Uterus (tissue), 4 donors: Measurements from ENCODE around the gene TMEM165. TPM values are rescaled to one million over a fixed set of nuclear protein-coding genes. Genes with fewer than 3 reads are reported as not detected.
A peak's percentile ranks its signal among the peaks of the same experiment; 100 is the strongest.

Experiments used
- DNase-seq, 2 donors: peaks; one replicate each; pipeline ENCODE4 v3.0.0-alpha.2; 2019 to 2020
- H3K27ac ChIP-seq, 2 donors: fragments of 200-600 bp; sonication (generic); 1 replicate in 1 of 2; 2 replicates in 1 of 2; pipeline ENCODE4 v1.5.1; 2016 to 2018
- H3K27me3 ChIP-seq, 2 donors: fragments of 200-600 bp; sonication (generic); one replicate each; pipeline ENCODE4 v1.5.1; 2018 to 2019; ENCODE audit warnings: control low read depth in 1 of 2
- H3K36me3 ChIP-seq, 2 donors: fragments of 200-600 bp; sonication (generic); one replicate each; pipeline ENCODE4 v1.5.1; 2019; ENCODE audit warnings: control low read depth in 1 of 2
- H3K4me1 ChIP-seq, 2 donors: fragments of 200-600 bp; sonication (generic); one replicate each; pipeline ENCODE4 v1.5.1; 2018 to 2019; ENCODE audit warnings: control low read depth in 1 of 2
- H3K4me3 ChIP-seq, 2 donors: fragments of 200-600 bp; sonication (generic); 1 replicate in 1 of 2; 2 replicates in 1 of 2; pipeline ENCODE4 v1.5.1; 2018 to 2019; ENCODE audit warnings: mild to moderate bottlenecking in 1 of 2
- H3K9me3 ChIP-seq, 2 donors: fragments of 200-600 bp; sonication (generic); one replicate each; pipeline ENCODE4 v1.5.1; 2019; ENCODE audit warnings: control low read depth in 1 of 2
- POLR2A ChIP-seq, 2 donors: fragments of 450-650 bp; IDR thresholded peaks; one replicate each; pipeline ENCODE4 v1.6.1; 2016; ENCODE audit warnings: antibody characterized with exemption in 2 of 2, mild to moderate bottlenecking in 1 of 2, moderate library complexity in 1 of 2
- intact Hi-C: fragments of 100-400 bp; cut with DNase I; formaldehyde crosslinking; loops from one replicate; pipeline ENCODE4 v1.15.1; 2023; ENCODE audit warnings: low total_unique reads
- total RNA-seq, 4 donors: library from RNA; depleted of rRNA in 3 of 4; stranded (reverse); fragments of >200 nt in 3 of 4; gene quantifications; one replicate each; pipeline versions ENCODE4 v1.1.0 to v1.2.4, GENCODE V29; 2014 to 2023
- TF ChIP-seq, protein P1 (sequence below), 4 experiments: fragments of 200-600 bp in 2 of 4; fragments of 450-650 bp in 2 of 4; sonication (generic) in 2 of 4; IDR thresholded peaks; one replicate each; pipeline ENCODE4 v1.5.1; 2016 to 2019; ENCODE audit warnings: antibody characterized with exemption in 4 of 4, mild to moderate bottlenecking in 2 of 4, moderate library complexity in 1 of 4
- donor health status: DM: yes; HTN: yes; CAD: no.

Gene TMEM165
- total RNA-seq, 4 donors from 2014 or later: 123 to 191 (median 145) TPM

DNA sequence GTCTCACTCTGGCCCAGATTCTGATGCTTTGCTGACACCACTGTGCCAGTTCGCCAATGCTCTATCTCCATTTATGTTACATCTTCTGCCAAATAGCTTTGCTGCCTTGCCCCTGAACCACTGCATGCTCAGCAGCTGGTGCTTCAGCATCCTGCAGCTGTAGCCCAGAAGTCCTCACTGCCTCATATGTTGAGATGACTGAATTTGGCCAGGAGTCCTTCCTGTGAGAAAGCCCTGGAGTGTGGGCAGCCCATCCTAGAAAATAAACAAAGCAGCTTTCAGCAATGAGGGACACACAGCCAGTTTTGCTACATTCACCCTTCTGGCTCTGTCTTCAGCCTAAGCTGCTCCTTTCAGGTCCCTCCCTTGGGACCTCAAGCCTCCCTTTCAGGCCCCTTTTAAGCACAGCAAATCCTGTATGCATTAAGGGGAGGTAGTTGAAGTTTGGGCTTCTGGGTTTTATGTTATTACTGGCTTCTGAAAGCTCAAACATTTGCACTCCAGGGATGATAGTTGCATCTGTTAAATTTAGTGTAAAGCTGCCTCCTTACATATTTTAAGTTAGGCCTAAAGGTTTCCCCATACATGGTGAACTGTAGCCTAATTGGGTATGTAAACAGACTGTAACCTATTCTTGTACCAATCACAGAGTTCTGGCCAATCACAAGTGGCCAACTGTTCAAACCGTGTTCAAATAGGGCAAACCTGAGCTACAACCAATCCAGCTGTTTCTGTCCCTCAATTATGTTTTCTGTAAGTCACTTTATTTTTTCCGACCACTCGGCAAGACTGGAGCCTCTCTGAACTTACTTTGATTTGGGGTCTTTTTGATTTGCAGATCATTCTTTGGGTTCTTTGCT, 2.1 kb upstream of the TMEM165 start:
- Histone ChIP-seq H3K27ac (no peak overlapping the region), H3K27me3 (no peaks in the 10 kb centered on the region), H3K36me3 (no peaks in the 10 kb centered on the region), H3K4me1 (peaks cover 0 to 6% of the 10 kb centered on the region in 2 donors), H3K4me3 (no peak overlapping the region), H3K9me3 (no peaks in the 10 kb centered on the region)
- TF ChIP-seq POLR2A (IDR thresholded peaks at IDR 0.05): no peak
- TF ChIP-seq, protein P1, sequence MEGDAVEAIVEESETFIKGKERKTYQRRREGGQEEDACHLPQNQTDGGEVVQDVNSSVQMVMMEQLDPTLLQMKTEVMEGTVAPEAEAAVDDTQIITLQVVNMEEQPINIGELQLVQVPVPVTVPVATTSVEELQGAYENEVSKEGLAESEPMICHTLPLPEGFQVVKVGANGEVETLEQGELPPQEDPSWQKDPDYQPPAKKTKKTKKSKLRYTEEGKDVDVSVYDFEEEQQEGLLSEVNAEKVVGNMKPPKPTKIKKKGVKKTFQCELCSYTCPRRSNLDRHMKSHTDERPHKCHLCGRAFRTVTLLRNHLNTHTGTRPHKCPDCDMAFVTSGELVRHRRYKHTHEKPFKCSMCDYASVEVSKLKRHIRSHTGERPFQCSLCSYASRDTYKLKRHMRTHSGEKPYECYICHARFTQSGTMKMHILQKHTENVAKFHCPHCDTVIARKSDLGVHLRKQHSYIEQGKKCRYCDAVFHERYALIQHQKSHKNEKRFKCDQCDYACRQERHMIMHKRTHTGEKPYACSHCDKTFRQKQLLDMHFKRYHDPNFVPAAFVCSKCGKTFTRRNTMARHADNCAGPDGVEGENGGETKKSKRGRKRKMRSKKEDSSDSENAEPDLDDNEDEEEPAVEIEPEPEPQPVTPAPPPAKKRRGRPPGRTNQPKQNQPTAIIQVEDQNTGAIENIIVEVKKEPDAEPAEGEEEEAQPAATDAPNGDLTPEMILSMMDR (IDR thresholded peaks at IDR 0.05): no peak
- intact Hi-C loops: no loop called here
- DNase-seq: no peak

DNA sequence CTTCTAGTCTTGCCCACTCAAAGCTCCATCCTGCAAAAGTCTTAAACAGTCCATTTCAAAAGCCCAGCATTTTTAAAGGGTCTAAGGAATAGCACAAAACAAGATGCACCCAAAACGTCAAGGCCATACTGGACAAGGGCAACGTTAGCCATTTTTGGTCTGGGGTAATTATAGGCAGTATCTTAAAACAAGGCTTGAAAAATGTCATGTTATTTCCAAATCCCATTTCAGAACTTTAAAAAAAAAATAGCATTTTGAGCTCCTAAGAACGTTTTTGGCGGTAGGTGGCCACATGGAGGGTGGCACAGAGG, 584 bp upstream of the TMEM165 start:
- TF ChIP-seq POLR2A (IDR thresholded peaks at IDR 0.05): no peak
- TF ChIP-seq, protein P1 (IDR thresholded peaks at IDR 0.05): peak in 1 of 4 experiments; percentile 9
- no peaks in the 10 kb centered on the region for H3K36me3 ChIP-seq
- H3K27me3 ChIP-seq: no peaks in the 10 kb centered on the region
- H3K9me3 ChIP-seq: no peaks in the 10 kb centered on the region
- intact Hi-C loops: no loop called here
- H3K4me3 ChIP-seq: peak overlapping the region; percentile 61 to 84
- H3K27ac ChIP-seq: peak overlapping the region; percentile 93 to 98
- peaks cover 0 to 6% of the 10 kb centered on the region in 2 donors for H3K4me1 ChIP-seq
- DNase-seq: no peak

DNA sequence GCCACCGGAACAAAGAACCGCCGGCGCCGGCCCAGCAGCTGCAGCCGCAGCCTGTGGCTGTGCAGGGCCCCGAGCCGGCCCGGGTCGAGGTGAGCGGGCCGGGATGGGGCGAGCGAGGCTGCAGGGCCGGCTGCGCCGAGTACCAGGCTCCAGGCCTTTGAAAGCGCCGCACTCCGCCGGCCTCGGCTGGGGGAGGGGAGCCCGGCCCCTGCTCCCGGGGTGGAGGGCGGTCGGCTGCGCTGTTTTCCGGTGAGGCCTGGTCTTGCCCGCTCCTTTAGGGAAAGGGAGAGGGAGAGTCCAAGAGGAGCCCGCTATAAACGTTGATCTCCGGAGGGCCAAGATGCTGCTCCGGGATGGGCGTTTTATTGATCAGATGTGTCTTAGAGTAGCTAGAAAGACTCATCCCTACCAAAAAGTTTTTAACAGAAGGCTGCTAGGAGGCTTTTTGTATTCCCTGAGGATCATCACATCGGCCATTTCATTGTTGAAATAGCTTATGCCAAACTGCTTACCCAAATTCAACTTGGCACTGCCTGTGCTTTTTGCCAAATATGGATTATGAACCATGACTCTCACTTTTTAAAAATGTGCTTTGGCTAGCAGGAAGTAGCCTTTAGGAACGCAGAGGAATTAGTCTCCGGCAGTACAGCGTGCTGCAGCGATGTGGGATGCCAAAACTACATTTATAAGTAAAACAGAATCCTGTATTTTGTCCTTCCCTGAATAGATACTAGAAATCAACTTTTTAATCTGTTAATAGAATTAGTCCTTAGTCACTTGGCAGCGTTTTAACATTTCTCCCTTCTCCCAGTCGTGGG, 760 bp downstream of the TMEM165 start:
- Histone ChIP-seq H3K27ac (peak overlapping the region; percentile 93 to 98), H3K4me3 (peak overlapping the region; percentile 61 to 84), H3K36me3 (no peaks in the 10 kb centered on the region), H3K27me3 (no peaks in the 10 kb centered on the region), H3K4me1 (peaks cover 0 to 6% of the 10 kb centered on the region in 2 donors), H3K9me3 (no peaks in the 10 kb centered on the region)
- intact Hi-C loops: no loop called here
- TF ChIP-seq, protein P1 (IDR thresholded peaks at IDR 0.05): no peak
- TF ChIP-seq POLR2A (IDR thresholded peaks at IDR 0.05): no peak
- peak; percentile 55 to 56 for DNase-seq

DNA sequence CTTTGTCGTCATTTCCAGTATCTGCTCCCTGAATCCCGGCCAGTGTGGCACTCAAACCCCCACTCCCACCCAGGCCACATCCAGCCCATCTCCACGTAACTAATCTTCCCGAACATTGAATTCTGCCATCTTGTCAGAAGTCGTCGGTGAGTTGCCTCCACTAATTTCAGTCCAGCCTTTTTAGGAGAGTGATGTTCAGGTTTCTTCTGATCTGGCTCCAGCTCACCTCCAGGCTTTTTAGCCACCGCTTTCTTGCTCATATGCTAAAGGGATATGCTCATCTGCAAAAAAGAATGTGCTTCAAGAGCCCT, 1.3 kb downstream of the TMEM165 start:
- no peaks in the 10 kb centered on the region for H3K9me3 ChIP-seq
- no peaks in the 10 kb centered on the region for H3K27me3 ChIP-seq
- peak overlapping the region; percentile 93 to 98 for H3K27ac ChIP-seq
- H3K4me3 ChIP-seq: peak overlapping the region; percentile 61 to 84
- intact Hi-C loops: no loop called here
- peak; percentile 19 to 25 for DNase-seq
- no peaks in the 10 kb centered on the region for H3K36me3 ChIP-seq
- no peak for TF ChIP-seq POLR2A (IDR thresholded peaks at IDR 0.05)
- TF ChIP-seq, protein P1 (IDR thresholded peaks at IDR 0.05): no peak
- peaks cover 0 to 6% of the 10 kb centered on the region in 2 donors for H3K4me1 ChIP-seq
